ENCODE measurements around the gene GLB1L3.
A peak's percentile ranks its signal among the peaks of the same experiment; 100 is the strongest.
"Not testable (repeated sequence)": the region's sequence is repeated elsewhere in the genome, so short reads cannot be mapped to it uniquely, and the experiment has no call there.

GLB1L3 gene

DNA sequence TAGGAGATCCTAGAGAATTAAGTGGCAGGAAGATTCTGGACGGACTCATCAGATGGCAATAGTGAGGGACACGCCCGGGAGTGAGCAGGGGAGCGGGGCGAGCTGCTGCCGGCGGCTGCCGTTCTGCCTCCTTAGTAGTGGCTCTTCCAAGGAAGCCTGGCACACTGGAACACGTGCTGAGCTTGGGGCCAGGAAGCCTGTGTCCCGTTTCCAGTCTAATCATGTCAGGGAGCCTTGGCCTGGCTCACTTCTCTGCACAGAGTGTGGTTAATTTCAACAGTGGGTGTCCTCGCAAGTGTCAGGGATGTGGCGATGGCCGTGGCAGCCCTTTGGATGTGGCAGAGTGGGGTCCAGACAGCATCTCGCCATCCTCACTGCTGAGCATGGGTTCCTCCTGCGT lies 16.5 kb downstream of the GLB1L3 start:
- no peak for TF ChIP-seq ZNF274 (IDR thresholded peaks at IDR 0.05; ENCODE audit: low read depth, low read length)
- H3K4me3 ChIP-seq (ENCODE audit: low read length), result no peak overlapping the region

DNA sequence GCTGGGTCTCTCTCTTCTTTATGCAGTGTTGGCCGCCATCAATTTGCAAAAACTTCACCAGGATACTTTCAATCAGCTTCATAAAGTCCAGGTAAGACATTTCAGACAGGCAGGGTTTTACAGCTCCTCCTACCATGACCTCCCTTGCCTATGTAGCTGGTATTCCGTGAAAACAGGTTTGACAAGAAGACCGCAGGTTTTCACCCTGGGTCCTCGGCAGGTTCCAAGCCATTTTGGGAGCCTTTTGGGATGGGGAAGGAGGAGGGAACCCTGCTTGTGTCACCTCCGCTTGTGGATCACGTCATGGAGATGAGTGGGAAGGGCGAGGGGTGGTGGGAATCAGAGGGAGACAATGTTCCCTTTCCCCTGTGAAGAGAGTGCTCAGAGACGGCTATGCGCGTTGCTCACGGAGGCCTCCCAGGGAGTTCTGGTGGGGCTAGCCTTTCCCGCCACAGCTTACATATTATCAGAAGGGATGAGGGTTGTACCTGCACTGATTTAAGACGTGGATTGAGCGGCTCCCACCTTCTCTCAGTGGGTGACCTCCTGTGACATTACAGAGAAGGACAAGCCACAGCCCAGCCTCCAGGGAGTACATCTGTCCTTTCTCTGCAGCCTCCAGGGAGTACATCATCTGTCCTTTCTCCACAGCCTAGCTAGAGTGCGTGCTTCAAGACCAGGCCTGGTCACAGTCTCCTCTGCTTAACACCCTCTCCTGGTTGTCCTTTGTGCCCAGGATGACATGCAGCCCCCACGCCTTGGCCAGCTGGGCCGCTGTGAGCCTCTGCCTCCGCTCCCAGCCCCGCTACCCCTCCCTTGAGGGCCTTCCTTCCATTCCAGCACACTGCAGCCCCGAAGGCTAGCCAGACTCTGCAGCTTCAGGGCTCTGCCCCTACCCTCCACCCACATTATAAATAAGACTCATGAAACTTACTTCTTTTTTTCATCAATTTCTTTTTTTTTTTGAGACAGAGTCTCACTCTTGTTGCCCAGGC lies 17.2 kb downstream of the GLB1L3 start:
- no peak overlapping the region for H3K4me3 ChIP-seq (ENCODE audit: low read length)
- no peak for TF ChIP-seq ZNF274 (IDR thresholded peaks at IDR 0.05; ENCODE audit: low read depth, low read length)

DNA sequence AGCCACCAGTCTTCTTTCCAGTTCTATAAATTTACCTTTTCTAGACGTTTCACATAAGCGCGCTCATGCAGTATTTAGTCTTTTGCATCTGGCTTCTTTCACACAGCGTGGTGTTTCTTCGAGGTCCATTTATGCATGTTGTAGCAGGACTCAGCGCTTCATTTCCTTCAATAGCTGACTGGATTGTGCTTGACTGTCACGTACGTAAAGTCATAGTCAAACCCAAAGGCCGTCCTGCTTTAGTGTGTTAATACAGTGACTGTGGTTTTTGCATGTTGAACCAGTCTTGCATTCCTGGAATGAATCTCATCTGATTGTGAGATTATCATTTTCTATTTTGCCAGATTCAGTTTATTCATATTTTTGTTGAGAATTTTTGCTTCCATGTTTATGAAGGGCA lies 18.5 kb downstream of the GLB1L3 start:
- H3K4me3 ChIP-seq (ENCODE audit: low read length), result no peak overlapping the region
- no peak for TF ChIP-seq ZNF274 (IDR thresholded peaks at IDR 0.05; ENCODE audit: low read depth, low read length)

DNA sequence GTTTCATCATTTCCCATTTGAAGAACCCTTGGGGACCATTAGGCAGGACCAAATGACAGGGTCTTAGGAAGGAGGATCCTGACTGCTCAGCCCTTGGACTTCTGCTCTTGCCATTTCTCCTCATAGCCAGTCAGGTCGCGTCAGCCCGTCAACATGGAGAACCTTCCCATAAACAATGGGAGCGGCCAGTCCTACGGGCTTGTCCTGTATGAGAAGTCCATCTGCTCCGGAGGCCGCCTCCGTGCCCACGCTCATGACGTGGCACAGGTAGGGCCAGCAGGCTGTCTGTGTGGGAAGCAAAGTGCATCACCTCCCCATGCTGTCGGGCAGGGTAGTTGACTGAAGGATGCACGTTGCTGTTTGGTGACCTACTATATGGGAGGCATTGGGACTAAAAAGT lies 36.0 kb downstream of the GLB1L3 start:
- TF ChIP-seq ZNF274 (IDR thresholded peaks at IDR 0.05; ENCODE audit: low read depth, low read length), result no peak
- no peak overlapping the region for H3K4me3 ChIP-seq (ENCODE audit: low read length)

DNA sequence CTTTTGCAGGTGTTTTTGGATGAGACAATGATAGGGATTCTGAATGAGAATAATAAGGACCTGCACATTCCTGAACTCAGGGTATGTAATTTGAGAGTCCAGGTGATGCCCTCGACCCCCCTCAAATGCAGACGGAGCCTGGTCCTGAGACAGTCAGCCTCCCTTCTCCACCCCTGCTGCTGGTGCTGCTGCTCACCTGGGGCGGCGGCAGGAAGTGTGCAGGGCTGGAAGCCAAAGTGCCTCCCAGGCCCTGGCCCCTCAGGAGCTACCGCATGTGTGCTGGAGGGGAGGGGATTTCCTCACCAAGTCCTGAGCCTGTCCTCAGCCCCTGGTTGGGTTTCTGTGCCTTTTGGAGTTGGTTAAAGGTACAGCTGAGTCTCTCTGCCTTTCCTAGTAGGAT lies 36.6 kb downstream of the GLB1L3 start:
- H3K4me3 ChIP-seq (ENCODE audit: low read length), result no peak overlapping the region
- no peak for TF ChIP-seq ZNF274 (IDR thresholded peaks at IDR 0.05; ENCODE audit: low read depth, low read length)

DNA sequence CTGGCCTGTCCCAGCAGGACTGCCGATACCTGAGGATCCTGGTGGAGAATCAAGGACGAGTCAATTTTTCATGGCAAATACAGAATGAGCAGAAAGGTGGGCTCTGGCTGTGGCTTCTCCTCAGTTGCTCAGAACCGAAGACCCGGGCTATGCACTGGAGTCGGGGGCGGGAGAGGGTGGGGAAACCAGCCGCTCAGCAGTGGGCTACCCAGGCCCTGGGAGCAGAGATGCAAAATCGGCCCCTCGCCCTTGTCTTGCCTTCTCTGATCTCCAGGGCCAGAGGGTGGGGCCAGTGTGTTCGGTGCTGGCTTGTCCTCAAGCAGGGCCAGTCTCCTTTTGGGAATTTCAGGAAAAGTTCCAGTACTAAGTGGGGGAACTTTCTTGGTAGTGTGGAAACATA lies 37.2 kb downstream of the GLB1L3 start:
- TF ChIP-seq ZNF274 (IDR thresholded peaks at IDR 0.05; ENCODE audit: low read depth, low read length), result no peak
- no peak overlapping the region for H3K4me3 ChIP-seq (ENCODE audit: low read length)

DNA sequence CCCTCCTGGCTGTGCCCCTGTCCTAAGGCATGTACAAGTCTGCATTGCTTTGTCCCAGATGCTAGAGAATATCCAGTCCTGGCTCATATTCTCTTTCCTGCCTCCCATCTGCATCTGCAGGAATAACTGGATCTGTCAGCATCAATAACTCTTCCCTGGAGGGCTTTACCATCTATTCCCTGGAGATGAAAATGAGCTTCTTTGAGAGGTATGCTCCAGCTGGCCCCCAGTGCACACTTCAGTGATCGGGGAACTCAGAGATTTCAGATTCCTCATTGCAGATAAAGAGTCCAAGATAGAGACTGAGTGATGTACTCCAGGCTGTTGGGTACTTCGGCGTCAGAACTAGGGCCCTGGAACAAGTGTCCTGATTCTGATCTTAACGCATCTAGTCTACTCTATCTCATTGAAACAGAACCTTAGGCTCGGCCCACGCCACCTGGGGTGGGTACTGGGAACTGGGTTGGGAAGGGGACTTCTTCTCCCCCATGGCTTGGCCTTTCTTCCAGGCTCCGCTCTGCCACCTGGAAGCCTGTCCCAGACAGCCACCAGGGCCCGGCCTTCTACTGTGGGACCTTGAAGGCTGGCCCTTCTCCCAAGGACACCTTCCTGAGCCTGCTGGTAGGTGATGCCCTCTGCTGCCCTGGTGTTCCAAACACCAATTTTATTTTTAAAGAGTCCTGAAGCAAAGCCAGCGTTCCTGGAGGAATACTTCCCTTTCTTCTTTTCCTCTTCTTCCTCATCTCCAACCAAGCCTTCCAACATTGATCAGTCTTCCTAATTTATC lies 37.8 kb downstream of the GLB1L3 start:
- no peak overlapping the region for H3K4me3 ChIP-seq (ENCODE audit: low read length)
- TF ChIP-seq ZNF274 (IDR thresholded peaks at IDR 0.05; ENCODE audit: low read depth, low read length), result no peak

DNA sequence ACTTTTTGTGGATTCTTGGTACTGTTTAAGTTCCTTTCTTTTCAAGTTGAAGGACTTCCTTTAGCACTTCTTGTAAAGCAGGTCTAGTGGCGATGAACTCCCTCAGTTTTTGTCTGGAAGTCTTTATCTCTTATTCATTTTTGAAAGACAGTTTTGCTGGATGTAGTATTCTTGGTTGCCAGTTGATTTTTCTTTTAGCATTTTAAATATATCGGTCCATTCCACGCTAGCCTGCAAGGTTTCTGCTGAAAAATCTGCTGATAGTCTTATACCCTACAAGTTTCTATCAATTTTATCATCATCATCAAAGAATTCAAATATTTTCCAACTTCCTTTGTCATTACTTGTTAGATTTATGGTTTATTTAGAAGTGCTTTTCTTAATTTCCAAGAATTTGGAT lies 40.9 kb downstream of the GLB1L3 start:
- no peak for TF ChIP-seq ZNF274 (IDR thresholded peaks at IDR 0.05; ENCODE audit: low read depth, low read length)

DNA sequence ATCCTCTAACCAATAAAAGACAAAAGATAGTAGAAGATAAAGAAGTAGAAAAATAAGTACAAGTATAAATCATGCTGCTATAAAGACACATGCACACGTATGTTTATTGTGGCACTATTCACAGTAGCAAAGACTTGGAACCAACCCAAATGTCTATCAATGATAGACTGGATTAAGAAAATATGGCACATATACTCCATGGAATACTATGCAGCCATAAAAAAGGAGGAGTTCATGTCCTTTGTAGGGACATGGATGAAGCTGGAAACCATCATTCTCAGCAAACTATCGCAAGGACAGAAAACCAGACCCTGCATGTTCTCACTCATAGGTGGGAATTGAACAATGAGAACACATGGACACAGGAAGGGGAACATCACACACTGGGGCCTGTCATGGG lies 45.2 kb downstream of the GLB1L3 start:
- H3K4me3 ChIP-seq (ENCODE audit: low read length), result not testable (repeated sequence)

More for the DNA sequence above, 40.9 kb downstream of the GLB1L3 start:
- H3K4me3 ChIP-seq (ENCODE audit: low read length), result no peak overlapping the region

DNA sequence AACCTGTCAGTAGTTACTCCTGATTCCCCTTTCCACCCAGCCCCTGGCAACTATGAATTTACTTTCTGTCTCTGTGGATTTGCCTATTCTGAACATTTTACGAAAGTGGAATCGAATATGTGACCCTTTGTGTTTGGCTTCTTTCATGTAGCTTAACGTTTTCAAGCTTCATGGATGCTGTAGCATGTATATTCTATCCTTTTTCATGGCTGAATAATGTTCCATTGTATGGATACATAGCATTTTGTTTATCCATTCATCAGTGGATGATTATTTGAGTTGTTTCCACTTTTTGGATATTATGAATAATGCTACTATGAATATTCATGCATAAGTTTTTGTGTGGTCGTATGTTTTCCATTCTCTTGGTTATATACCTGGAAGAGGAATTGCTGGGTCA lies 46.4 kb downstream of the GLB1L3 start:
- TF ChIP-seq ZNF274 (IDR thresholded peaks at IDR 0.05; ENCODE audit: low read depth, low read length), result no peak
- no peak overlapping the region for H3K4me3 ChIP-seq (ENCODE audit: low read length)

DNA sequence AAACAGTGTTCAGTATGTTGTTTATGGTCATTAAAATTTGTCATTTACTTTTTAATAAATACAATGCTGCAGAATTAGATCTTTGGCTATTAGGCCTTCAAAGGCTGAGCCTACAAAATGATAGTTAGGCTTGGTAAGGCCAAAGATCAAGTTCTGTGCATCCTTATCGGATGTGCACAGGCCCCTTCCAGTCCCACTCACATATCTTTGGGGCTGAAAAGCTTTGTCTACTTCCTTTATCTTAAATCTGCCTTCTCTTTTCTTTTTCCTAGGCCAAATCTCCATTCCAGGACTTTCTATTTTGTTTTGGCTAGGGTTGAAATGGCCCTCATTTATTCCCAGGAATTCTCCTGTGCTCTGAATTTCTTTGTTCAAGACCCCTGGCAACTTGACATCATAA lies 52.3 kb downstream of the GLB1L3 start:
- no peak for TF ChIP-seq ZNF274 (IDR thresholded peaks at IDR 0.05; ENCODE audit: low read depth, low read length)

DNA sequence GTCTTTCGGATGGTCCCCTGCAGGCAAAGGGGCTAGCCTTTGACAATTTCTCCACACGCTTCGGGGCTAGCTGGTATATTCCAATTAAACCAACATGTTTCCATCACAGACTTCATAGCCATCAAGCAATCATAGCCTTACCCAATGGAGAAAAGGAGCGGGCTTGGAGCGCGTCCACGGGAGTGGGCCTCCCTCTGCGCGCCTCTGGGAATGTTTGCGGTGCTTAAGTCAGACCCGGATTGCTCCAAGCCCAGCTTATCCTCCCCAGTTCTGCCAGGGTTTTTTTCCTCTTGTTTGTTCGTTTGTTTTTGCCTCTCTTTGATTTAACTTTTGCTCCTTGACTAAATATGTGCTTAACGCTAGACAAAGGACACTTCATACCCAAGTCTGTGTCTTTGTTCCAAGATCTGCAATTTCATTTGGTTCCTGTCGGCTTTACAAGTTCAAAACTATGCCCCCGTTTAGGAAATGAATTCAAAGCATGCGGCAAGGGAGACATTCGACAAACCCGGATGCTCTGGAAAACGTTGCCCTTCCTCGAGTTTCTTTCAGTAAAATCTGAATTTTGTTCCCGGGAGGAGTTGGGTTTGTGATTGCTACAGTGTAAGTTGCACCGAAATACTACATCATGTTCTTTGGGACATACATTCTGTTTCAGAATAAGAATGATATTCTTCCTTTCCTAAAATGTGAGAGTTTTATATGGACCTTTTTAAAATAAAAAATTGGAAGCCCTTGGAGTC lies 54.6 kb downstream of the GLB1L3 start:
- H3K4me3 ChIP-seq (ENCODE audit: low read length), result no peak overlapping the region
- no peak for TF ChIP-seq ZNF274 (IDR thresholded peaks at IDR 0.05; ENCODE audit: low read depth, low read length)

More for the DNA sequence above, 52.3 kb downstream of the GLB1L3 start:
- H3K4me3 ChIP-seq (ENCODE audit: low read length), result no peak overlapping the region

DNA sequence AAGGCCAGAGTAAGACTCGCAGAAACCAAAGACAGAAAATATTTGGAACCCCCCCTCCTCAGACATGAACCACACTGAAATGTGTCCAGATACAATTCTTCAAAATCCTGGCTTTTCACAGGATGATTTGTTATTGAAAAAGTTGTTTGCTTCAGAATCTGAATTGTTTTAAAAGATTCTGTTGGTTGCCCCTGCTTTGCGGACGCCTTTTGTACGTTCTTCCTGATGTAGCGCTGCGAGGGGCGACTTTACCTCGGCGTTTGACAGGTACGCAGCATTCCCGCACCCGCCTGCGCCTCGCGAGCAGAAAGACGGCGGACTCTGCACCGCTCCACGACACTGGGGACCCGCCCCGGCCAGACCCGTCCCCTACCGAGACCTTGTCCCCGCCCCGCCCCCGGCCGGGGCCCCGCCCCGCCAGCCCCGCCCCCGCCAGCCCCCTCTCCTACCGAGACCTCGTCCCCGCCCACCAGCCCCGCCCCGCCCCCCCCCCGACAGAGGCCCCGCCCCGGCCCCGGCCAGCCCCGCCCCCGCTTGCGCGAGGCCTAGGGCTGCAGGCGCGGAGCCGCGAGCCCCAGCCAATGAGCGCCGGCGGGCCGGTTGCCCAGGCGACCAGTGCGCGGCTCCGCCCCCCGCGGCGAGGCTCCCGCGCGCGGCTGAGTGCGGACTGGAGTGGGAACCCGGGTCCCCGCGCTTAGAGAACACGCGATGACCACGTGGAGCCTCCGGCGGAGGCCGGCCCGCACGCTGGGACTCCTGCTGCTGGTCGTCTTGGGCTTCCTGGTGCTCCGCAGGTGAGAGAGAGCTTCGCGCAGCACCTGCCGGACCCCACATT lies 55.4 kb downstream of the GLB1L3 start, which contains the start of gene GLB1L2:
GLB1L2 (plus strand) TSS at position 635 of the 835 bp plus-strand sequence; CDS start at position 709, 74 bp downstream.
- H3K4me3 ChIP-seq (ENCODE audit: low read length), result peak within 1 kb of the TSS; percentile 37; the same call in 1 of the 2 replicates
- no peak for TF ChIP-seq ZNF274 (IDR thresholded peaks at IDR 0.05; ENCODE audit: low read depth, low read length)

Data from GM08714 (cell line).